Measurements from ENCODE around the gene SLC35F6.
A peak's percentile ranks its signal among the peaks of the same experiment; 100 is the strongest.

Gene SLC35F6

GRCh38 chr2:26721115-26722032 is 42.7 kb upstream of the SLC35F6 start:
- Histone ChIP-seq H2AFZ (ENCODE audit: low read length) (no peak overlapping the region), H3K18ac (ENCODE audit: low read length) (peak overlapping the region; percentile 95), H3K27me3 (ENCODE audit: control insufficient read depth in 3 of 3, insufficient read depth in 3 of 3, low read depth in 1 of 3, low read length in 3 of 3) (no peaks in the 10 kb centered on the region), H2AK5ac (ENCODE audit: low read depth, low read length) (peak overlapping the region; percentile 24), H3K36me3 (replicated peaks in 1 of 2; ENCODE audit: control insufficient read depth in 2 of 2, insufficient read depth in 2 of 2, low read length in 2 of 2) (no peaks in the 10 kb centered on the region), H3K14ac (ENCODE audit: low read length) (peak overlapping the region; percentile 85), H2BK15ac (ENCODE audit: low read length) (peak overlapping the region; percentile 96), H4K91ac (ENCODE audit: low read depth, low read length, poor library complexity) (no peak overlapping the region), H3K9me3 (replicated peaks in 1 of 2; ENCODE audit: control insufficient read depth in 2 of 2, insufficient read depth in 1 of 2, low read depth in 1 of 2, low read length in 2 of 2) (peaks cover 0 to 2% of the 10 kb centered on the region in 2 donors), H2BK5ac (ENCODE audit: low read length) (no peak overlapping the region), H3K23ac (ENCODE audit: low read depth, low read length, poor library complexity) (peak overlapping the region; percentile 82), H4K8ac (ENCODE audit: low read depth, low read length) (no peak overlapping the region), H3K4me3 (ENCODE audit: low read length in 2 of 2) (no peak overlapping the region), H3K4me1 (ENCODE audit: control insufficient read depth in 2 of 2, insufficient read depth in 1 of 2, low read depth in 1 of 2, low read length in 2 of 2) (peaks cover 3 to 9% of the 10 kb centered on the region in 2 donors), H3K9ac (ENCODE audit: low read depth, low read length, poor library complexity) (no peak overlapping the region), H3K4me2 (ENCODE audit: insufficient read depth, low read length, poor library complexity, severe bottlenecking) (no peak overlapping the region), H3K4ac (ENCODE audit: low read length) (no peak overlapping the region), H3K27ac (replicated peaks; ENCODE audit: low read length) (no peak overlapping the region), H3K79me1 (ENCODE audit: low read depth, low read length) (peaks cover 2% of the 10 kb centered on the region), H2BK12ac (ENCODE audit: low read length) (peak overlapping the region; percentile 30), H2BK120ac (ENCODE audit: low read depth, low read length) (no peak overlapping the region)
- no CpG with 5 or more reads among the region's 12 CpGs for WGBS, 2 donors (ENCODE audit: extremely low coverage in 2 of 2, insufficient read length in 2 of 2, insufficient replicate concordance in 1 of 2)
- no peak for DNase-seq (ENCODE audit: low spot score)

GRCh38 chr2:26722328-26722727 is 41.8 kb upstream of the SLC35F6 start:
- H2AFZ ChIP-seq (ENCODE audit: low read length), result no peak overlapping the region
- H3K9me3 ChIP-seq (replicated peaks in 1 of 2; ENCODE audit: control insufficient read depth in 2 of 2, insufficient read depth in 1 of 2, low read depth in 1 of 2, low read length in 2 of 2), result peaks cover 0 to 2% of the 10 kb centered on the region in 2 donors

GRCh38 chr2:26722911-26723310 is 41.2 kb upstream of the SLC35F6 start:
- Histone ChIP-seq H3K4me3 (ENCODE audit: low read length in 2 of 2) (no peak overlapping the region), H3K9ac (ENCODE audit: low read depth, low read length, poor library complexity) (peak overlapping the region; percentile 63), H2AFZ (ENCODE audit: low read length) (no peak overlapping the region), H2BK5ac (ENCODE audit: low read length) (no peak overlapping the region), H2AK5ac (ENCODE audit: low read depth, low read length) (no peak overlapping the region), H3K4me2 (ENCODE audit: insufficient read depth, low read length, poor library complexity, severe bottlenecking) (no peak overlapping the region), H2BK120ac (ENCODE audit: low read depth, low read length) (no peak overlapping the region), H4K91ac (ENCODE audit: low read depth, low read length, poor library complexity) (no peak overlapping the region), H4K8ac (ENCODE audit: low read depth, low read length) (no peak overlapping the region), H3K27me3 (ENCODE audit: control insufficient read depth in 3 of 3, insufficient read depth in 3 of 3, low read depth in 1 of 3, low read length in 3 of 3) (no peaks in the 10 kb centered on the region), H3K36me3 (replicated peaks in 1 of 2; ENCODE audit: control insufficient read depth in 2 of 2, insufficient read depth in 2 of 2, low read length in 2 of 2) (no peaks in the 10 kb centered on the region), H3K4ac (ENCODE audit: low read length) (no peak overlapping the region), H2BK15ac (ENCODE audit: low read length) (no peak overlapping the region), H3K18ac (ENCODE audit: low read length) (no peak overlapping the region), H2BK12ac (ENCODE audit: low read length) (no peak overlapping the region), H3K23ac (ENCODE audit: low read depth, low read length, poor library complexity) (no peak overlapping the region), H3K4me1 (ENCODE audit: control insufficient read depth in 2 of 2, insufficient read depth in 1 of 2, low read depth in 1 of 2, low read length in 2 of 2) (peaks cover 3 to 9% of the 10 kb centered on the region in 2 donors), H3K79me1 (ENCODE audit: low read depth, low read length) (peaks cover 2% of the 10 kb centered on the region), H3K27ac (replicated peaks; ENCODE audit: low read length) (no peak overlapping the region), H3K14ac (ENCODE audit: low read length) (no peak overlapping the region), H3K9me3 (replicated peaks in 1 of 2; ENCODE audit: control insufficient read depth in 2 of 2, insufficient read depth in 1 of 2, low read depth in 1 of 2, low read length in 2 of 2) (peaks cover 0 to 2% of the 10 kb centered on the region in 2 donors)
- DNase-seq (ENCODE audit: low spot score), result no peak
- no CpG with 5 or more reads among the region's 1 CpG for WGBS, 2 donors (ENCODE audit: extremely low coverage in 2 of 2, insufficient read length in 2 of 2, insufficient replicate concordance in 1 of 2)

More at GRCh38 chr2:26722328-26722727, 41.8 kb upstream of the SLC35F6 start:
- no peak overlapping the region for H2BK5ac ChIP-seq (ENCODE audit: low read length)
- H3K4ac ChIP-seq (ENCODE audit: low read length), result no peak overlapping the region
- no peak overlapping the region for H3K18ac ChIP-seq (ENCODE audit: low read length)
- no peaks in the 10 kb centered on the region for H3K27me3 ChIP-seq (ENCODE audit: control insufficient read depth in 3 of 3, insufficient read depth in 3 of 3, low read depth in 1 of 3, low read length in 3 of 3)
- no peak overlapping the region for H3K4me2 ChIP-seq (ENCODE audit: insufficient read depth, low read length, poor library complexity, severe bottlenecking)
- H4K91ac ChIP-seq (ENCODE audit: low read depth, low read length, poor library complexity), result no peak overlapping the region
- H3K4me1 ChIP-seq (ENCODE audit: control insufficient read depth in 2 of 2, insufficient read depth in 1 of 2, low read depth in 1 of 2, low read length in 2 of 2), result peaks cover 3 to 9% of the 10 kb centered on the region in 2 donors
- DNase-seq (ENCODE audit: low spot score), result no peak
- H4K8ac ChIP-seq (ENCODE audit: low read depth, low read length), result no peak overlapping the region
- no CpG with 5 or more reads among the region's 1 CpG for WGBS, 2 donors (ENCODE audit: extremely low coverage in 2 of 2, insufficient read length in 2 of 2, insufficient replicate concordance in 1 of 2)
- no peak overlapping the region for H3K27ac ChIP-seq (replicated peaks; ENCODE audit: low read length)
- no peak overlapping the region for H2BK15ac ChIP-seq (ENCODE audit: low read length)
- H3K9ac ChIP-seq (ENCODE audit: low read depth, low read length, poor library complexity), result no peak overlapping the region
- no peak overlapping the region for H3K4me3 ChIP-seq (ENCODE audit: low read length in 2 of 2)
- H3K14ac ChIP-seq (ENCODE audit: low read length), result no peak overlapping the region
- no peak overlapping the region for H2BK12ac ChIP-seq (ENCODE audit: low read length)
- no peak overlapping the region for H2AK5ac ChIP-seq (ENCODE audit: low read depth, low read length)
- H3K36me3 ChIP-seq (replicated peaks in 1 of 2; ENCODE audit: control insufficient read depth in 2 of 2, insufficient read depth in 2 of 2, low read length in 2 of 2), result no peaks in the 10 kb centered on the region
- no peak overlapping the region for H2BK120ac ChIP-seq (ENCODE audit: low read depth, low read length)
- H3K23ac ChIP-seq (ENCODE audit: low read depth, low read length, poor library complexity), result no peak overlapping the region
- peaks cover 2% of the 10 kb centered on the region for H3K79me1 ChIP-seq (ENCODE audit: low read depth, low read length)

GRCh38 chr2:26723475-26723874 is 40.6 kb upstream of the SLC35F6 start:
- Histone ChIP-seq H3K27ac (replicated peaks; ENCODE audit: low read length) (no peak overlapping the region), H2BK15ac (ENCODE audit: low read length) (no peak overlapping the region), H3K9me3 (replicated peaks in 1 of 2; ENCODE audit: control insufficient read depth in 2 of 2, insufficient read depth in 1 of 2, low read depth in 1 of 2, low read length in 2 of 2) (peaks cover 0 to 2% of the 10 kb centered on the region in 2 donors), H2BK120ac (ENCODE audit: low read depth, low read length) (no peak overlapping the region), H3K36me3 (replicated peaks in 1 of 2; ENCODE audit: control insufficient read depth in 2 of 2, insufficient read depth in 2 of 2, low read length in 2 of 2) (no peaks in the 10 kb centered on the region), H3K27me3 (ENCODE audit: control insufficient read depth in 3 of 3, insufficient read depth in 3 of 3, low read depth in 1 of 3, low read length in 3 of 3) (no peaks in the 10 kb centered on the region), H3K4me1 (ENCODE audit: control insufficient read depth in 2 of 2, insufficient read depth in 1 of 2, low read depth in 1 of 2, low read length in 2 of 2) (peaks cover 3 to 9% of the 10 kb centered on the region in 2 donors), H4K91ac (ENCODE audit: low read depth, low read length, poor library complexity) (no peak overlapping the region), H3K9ac (ENCODE audit: low read depth, low read length, poor library complexity) (no peak overlapping the region), H2BK5ac (ENCODE audit: low read length) (no peak overlapping the region), H4K8ac (ENCODE audit: low read depth, low read length) (no peak overlapping the region), H2AK5ac (ENCODE audit: low read depth, low read length) (peak overlapping the region; percentile 58), H3K4me2 (ENCODE audit: insufficient read depth, low read length, poor library complexity, severe bottlenecking) (no peak overlapping the region), H3K23ac (ENCODE audit: low read depth, low read length, poor library complexity) (no peak overlapping the region), H2AFZ (ENCODE audit: low read length) (no peak overlapping the region), H3K18ac (ENCODE audit: low read length) (no peak overlapping the region), H3K79me1 (ENCODE audit: low read depth, low read length) (peaks cover 2% of the 10 kb centered on the region), H2BK12ac (ENCODE audit: low read length) (no peak overlapping the region), H3K14ac (ENCODE audit: low read length) (no peak overlapping the region), H3K4ac (ENCODE audit: low read length) (no peak overlapping the region), H3K4me3 (ENCODE audit: low read length in 2 of 2) (no peak overlapping the region)
- WGBS, 2 donors (ENCODE audit: extremely low coverage in 2 of 2, insufficient read length in 2 of 2, insufficient replicate concordance in 1 of 2), result no CpG with 5 or more reads among the region's 3 CpGs
- no peak for DNase-seq (ENCODE audit: low spot score)
